GM15510 (cell line): ENCODE data around the gene DGCR6.

Experiments used
- POLR2A ChIP-seq: IDR thresholded peaks from 3 replicates; pipeline ENCODE4 v1.6.1; 2011; ENCODE audit warnings: borderline replicate concordance; ENCODE audit not compliant: insufficient read length; ENCODE audit errors: extremely low read depth

Gene DGCR6

GRCh38 chr22:18954990-18955571, 49.0 kb downstream of the DGCR6 start:
- no peak for TF ChIP-seq POLR2A

GRCh38 chr22:18955696-18956095, 49.6 kb downstream of the DGCR6 start:
- TF ChIP-seq POLR2A, result no peak
